T follicular helper cell (primary cell): Measurements from ENCODE around the gene FASLG.
A peak's percentile ranks its signal among the peaks of the same experiment; 100 is the strongest.
"Not testable (repeated sequence)": the region's sequence is repeated elsewhere in the genome, so short reads cannot be mapped to it uniquely, and the experiment has no call there.

Source experiments
- DNase-seq: peaks from one replicate; pipeline ENCODE4 v3.0.0-alpha.2; 2020; ENCODE audit warnings: low read depth

Gene FASLG

GRCh38 chr1:172680733-172681275 lies 21.9 kb downstream of the FASLG start:
- DNase-seq = no peak

- DNase-seq = no peak
Observed at GRCh38 chr1:172682812-172683211, 23.9 kb downstream of the FASLG start.

GRCh38 chr1:172686143-172686542 lies 27.2 kb downstream of the FASLG start:
- no peak for DNase-seq

- DNase-seq = not testable (repeated sequence)
Observed at GRCh38 chr1:172688428-172689085, 29.7 kb downstream of the FASLG start.

GRCh38 chr1:172690925-172691324 lies 32.0 kb downstream of the FASLG start:
- not testable (repeated sequence) for DNase-seq

GRCh38 chr1:172697534-172698002 lies 38.7 kb downstream of the FASLG start:
- no peak for DNase-seq

GRCh38 chr1:172698224-172698623 lies 39.3 kb downstream of the FASLG start:
- no peak for DNase-seq

GRCh38 chr1:172699111-172699510 lies 40.2 kb downstream of the FASLG start:
- DNase-seq = peak; percentile 64

- no peak for DNase-seq
Observed at GRCh38 chr1:172699695-172700227, 40.9 kb downstream of the FASLG start.

GRCh38 chr1:172700556-172700955 lies 41.7 kb downstream of the FASLG start:
- DNase-seq = no peak

GRCh38 chr1:172704001-172704400 lies 45.1 kb downstream of the FASLG start:
- no peak for DNase-seq

GRCh38 chr1:172704420-172705210 lies 45.7 kb downstream of the FASLG start:
- DNase-seq = no peak

GRCh38 chr1:172708452-172708851 lies 49.5 kb downstream of the FASLG start:
- no peak for DNase-seq

GRCh38 chr1:172711558-172711957 lies 52.7 kb downstream of the FASLG start:
- no peak for DNase-seq

GRCh38 chr1:172713466-172713865 lies 54.6 kb downstream of the FASLG start:
- no peak for DNase-seq
